EH (cell line): ENCODE measurements around the gene PAPOLA.
"Not testable (repeated sequence)": the region's sequence is repeated elsewhere in the genome, so short reads cannot be mapped to it uniquely, and the experiment has no call there.

Source experiments
- DNase-seq: peaks from one replicate; pipeline ENCODE4 v3.0.0-alpha.2; 2015; ENCODE audit warnings: low read depth

Gene PAPOLA

DNA sequence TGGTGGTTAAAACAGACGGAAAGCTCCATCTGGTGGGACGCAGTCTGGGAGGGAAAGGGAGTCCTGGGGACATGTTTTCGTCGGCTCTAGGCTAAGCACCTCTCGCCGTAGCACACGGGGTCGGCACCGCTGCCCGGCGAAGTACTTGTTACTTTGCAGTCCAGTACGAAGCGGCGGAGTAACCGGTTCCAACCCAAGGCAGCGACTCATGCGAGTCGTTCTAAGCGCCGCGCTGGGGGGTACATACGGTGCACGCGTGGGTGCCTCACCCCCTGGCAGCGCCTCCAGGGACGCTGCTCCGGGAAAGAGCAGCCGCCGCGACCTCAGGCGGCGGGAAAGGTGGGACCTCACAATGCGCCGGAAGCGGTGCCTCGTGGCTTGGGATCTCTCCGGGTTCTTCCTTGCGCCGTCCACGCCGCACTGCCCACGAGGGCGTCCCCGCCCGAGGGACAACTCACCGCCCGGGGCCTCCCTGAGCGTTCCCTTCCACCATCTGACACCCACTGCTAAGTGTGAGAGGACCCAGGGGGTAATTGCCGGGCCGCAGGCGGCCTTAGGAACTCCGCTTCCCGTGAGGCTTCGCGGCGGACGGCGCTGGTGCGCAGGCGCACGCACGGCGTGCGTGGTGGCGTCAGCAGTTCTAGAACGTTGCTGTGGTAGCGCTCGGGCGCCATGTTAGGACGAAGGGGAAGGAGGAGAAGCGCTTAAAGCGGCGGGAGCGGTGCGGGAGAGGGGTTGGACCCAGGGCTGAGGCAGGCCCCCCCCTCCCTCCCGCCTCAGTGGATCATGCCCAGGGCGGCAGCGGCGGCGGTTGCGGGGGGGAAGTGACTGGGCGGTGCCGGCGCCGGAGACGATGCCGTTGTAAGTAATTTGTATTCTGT, at the start of gene PAPOLA:
PAPOLA (plus strand) TSS at position 643 of the 881 bp plus-strand sequence; CDS start at position 854, 211 bp downstream.
- DNase-seq, result peak; percentile 94

DNA sequence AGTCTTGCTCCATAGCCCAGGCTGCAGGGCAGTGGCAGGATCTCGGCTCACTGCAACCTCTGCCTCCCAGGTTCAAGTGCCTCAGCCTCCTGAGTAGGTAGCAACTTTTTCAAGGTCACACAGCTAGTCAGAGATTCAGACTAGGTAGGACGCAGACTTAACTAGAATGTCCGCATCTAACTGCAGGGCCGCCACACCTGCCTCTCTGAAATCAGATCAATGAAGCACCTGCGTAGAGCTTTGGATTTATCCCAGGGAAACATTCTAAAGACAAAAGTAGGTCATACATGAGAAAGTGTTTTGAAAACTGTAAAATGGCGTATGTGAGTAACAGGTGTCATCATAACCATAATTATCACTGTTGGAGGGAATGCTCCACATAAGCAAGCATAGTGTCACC, 49.5 kb upstream of the PAPOLA start:
- DNase-seq, result no peak

- peak; percentile 25 for DNase-seq
Measured at GRCh38 chr14:96455588-96455987, 46.6 kb upstream of the PAPOLA start.

DNA sequence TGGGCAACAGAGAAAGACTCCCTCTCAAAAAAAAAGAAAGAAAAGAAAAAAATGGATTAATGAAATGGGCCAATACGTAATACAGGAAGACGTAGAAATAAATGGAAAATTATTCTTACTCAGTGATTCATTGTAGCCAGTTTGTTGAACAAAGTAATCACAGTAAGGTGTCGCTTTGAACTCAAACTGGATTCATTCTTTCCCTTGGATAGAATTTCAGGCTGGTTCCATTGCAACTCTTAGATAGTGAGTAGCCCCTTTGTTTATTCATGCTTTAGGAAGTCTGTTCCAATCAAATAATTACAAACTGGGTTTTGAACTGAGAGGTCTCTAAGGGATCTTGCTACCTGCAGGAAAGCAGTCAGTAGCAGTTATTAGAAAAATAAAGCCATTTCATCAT, 42.3 kb upstream of the PAPOLA start:
- DNase-seq, result no peak

GRCh38 chr14:96461950-96462798, 40.0 kb upstream of the PAPOLA start:
- no peak for DNase-seq

DNA sequence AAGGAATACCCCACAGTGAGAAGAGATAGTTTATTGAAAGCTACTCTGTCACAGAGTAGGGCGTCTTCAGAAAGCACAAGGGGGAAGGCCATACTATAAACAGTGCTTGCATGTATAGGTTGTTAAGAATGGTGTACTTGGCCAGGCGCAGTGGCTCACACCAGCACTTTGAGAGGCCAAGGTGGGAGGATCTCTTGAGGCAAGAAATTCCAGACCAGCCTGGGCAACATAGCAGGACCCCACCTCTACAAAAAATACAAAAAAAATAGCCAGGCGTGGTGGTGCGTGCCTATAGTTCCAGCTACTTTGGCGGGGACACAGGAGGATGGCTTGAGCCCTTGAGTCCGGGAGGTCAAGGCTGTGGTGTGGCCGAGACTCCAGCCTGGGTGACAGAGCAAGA, 38.0 kb upstream of the PAPOLA start:
- no peak for DNase-seq

- DNase-seq, result no peak
Measured at GRCh38 chr14:96466918-96467317, 35.3 kb upstream of the PAPOLA start.

DNA sequence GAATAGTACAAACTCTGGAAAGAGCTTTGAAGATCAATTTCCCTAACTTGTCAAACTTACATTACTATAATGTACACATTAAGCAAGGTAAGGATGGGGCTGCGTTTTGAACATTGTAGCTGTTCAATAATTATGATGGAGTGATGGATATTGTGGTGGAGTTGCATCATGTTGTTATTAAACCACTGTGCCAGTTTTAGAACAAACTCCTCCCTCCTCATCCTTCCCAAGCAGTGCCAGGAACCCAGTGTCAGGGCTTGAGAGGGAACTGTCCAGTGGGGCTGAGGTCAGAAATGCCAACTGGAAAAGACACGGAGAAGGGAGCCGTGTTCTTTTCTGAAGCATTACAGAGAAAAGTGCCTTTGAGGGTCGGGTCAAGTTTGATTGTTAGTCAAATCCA, 31.9 kb upstream of the PAPOLA start:
- no peak for DNase-seq

DNA sequence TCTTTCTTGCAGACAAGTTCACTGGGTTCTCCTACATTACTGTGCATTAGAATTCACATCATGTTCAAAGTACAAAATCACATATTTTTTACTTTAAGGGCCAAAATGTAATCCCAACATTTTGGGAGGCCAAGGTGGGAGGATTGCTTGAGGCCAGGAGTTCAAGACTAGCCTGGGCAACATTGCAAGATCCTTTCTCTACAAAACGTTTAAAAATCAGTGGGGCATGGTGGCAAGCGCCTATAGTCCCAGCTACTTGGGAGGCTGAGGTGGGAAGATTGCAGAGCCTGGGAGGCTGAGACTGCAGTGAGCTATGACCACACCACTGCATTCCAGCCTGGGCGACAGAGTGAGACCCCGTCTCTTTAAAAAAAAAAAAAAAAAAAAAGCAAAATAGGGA, 31.2 kb upstream of the PAPOLA start:
- not testable (repeated sequence) for DNase-seq

- DNase-seq, result no peak
Measured at GRCh38 chr14:96478119-96478518, 24.1 kb upstream of the PAPOLA start.

GRCh38 chr14:96479435-96480146, 22.6 kb upstream of the PAPOLA start:
- DNase-seq, result no peak

GRCh38 chr14:96481731-96482314, 20.4 kb upstream of the PAPOLA start:
- no peak for DNase-seq

- no peak for DNase-seq
Measured at GRCh38 chr14:96482986-96483385, 19.2 kb upstream of the PAPOLA start.

DNA sequence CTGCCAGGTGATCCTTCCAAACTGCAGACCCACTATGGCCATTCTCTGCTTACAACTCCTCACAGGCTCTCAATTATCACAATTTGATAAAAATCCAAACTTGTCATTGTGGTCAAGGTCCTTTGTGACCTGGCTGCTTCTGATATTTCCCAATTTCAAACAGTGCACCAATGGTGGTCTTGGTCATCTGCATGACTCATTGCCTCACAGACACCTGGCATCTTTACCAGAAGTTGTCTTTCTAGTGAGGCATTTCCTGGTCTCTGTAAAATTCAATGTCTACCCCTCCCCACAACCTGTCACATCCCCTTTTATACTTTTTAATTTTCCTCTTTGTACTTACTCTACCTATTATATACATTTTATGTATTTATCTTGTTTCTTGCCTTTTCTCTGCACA, 17.8 kb upstream of the PAPOLA start:
- no peak for DNase-seq

GRCh38 chr14:96486705-96487104, 15.5 kb upstream of the PAPOLA start:
- DNase-seq, result no peak

- DNase-seq, result no peak
Measured at GRCh38 chr14:96489327-96489726, 12.9 kb upstream of the PAPOLA start.

DNA sequence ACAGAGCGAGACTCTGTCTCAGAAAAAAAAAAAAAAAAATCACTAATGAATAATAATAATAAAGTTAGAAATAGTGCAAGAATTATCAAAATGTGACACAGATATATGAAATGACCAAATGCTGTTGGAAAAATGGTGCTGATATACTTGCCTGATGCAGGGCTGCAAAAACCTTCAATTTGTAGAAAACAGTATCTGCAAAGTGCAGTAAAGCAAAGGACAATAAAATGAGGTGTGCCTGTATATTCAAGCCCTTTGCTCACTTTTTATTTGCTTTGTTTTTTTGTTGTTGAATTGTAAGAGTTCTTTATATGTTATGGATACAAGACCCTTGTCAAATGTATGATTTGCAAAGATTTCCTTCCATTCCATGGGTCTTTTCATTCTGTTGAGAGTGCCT, 9.0 kb upstream of the PAPOLA start:
- no peak for DNase-seq

GRCh38 chr14:96494331-96494730, 7.9 kb upstream of the PAPOLA start:
- no peak for DNase-seq

DNA sequence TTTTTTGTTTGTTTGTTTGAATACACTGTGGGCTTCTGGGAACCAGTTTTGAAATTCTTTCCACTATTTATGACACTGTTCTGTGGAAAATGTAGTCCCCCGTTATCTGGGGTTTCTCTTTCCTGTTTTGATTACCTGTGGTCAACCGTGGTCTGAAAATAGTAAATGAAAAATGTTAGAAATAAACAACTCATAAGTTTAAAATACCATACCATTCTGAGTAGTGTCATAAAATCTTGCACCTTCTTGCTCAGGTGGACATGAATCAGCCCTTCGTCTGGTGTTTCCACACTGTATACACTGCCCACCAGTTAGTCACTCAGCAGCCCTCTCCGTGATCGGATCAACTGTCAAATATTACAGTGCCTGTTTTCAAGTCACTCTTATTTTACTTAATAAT, 5.1 kb upstream of the PAPOLA start:
- no peak for DNase-seq

DNA sequence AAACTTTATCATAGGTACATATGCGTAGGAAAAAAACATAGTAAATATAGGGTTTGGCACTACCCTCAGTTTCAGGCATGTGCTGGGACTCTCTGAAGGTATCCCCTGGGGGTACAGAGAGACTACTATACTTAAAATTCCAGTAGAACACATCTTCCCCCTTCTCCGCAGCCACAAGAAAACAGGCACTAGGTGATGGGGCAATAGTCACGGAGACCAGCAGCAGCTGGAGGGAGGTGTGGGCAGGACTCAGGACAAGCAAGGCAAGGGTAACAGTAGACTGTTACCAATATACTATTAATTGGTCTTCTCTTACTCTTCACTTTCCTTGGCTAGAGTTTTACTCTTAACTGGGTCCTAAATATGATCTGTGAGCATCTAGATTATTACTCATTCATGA, 4.6 kb upstream of the PAPOLA start:
- no peak for DNase-seq

DNA sequence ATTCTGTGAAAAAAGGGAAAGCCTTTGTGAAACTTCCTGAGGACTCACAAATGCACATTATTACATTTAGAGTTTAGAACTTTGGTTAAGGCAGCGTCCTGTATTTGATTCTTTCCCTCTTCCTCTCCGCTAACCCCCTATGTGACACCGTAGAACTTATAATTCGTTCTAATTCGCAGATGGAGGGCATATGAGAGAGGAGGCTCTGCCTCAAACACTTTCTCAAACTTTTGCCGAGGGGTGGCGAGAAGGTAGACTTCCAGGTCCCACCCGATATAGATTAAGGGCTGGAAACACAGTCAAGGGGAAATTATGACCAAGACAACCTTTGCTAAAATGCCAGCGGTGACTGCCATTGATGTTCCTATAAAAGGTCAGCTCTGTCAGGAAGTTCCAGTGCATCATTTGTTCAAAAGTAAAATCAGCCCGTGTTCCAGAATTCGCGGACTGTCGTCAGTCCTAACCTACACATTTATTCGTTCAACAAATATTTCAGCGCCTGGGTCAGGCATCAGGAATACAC, 904 bp upstream of the PAPOLA start:
- DNase-seq, result no peak
